Vagina (tissue), 2 donors: ENCODE data around the gene SCGB1D2. TPM values are rescaled to one million over a fixed set of nuclear protein-coding genes. Genes with fewer than 3 reads are reported as not detected.

ENCODE experiments used
- DNase-seq, 2 donors: peaks; one replicate each; pipeline ENCODE4 v3.0.0-alpha.2; 2017; ENCODE audit errors: extremely low spot score in 2 of 2
- H3K27ac ChIP-seq: fragments of 200-600 bp; sonication (generic); one replicate; pipeline ENCODE4 v1.5.1; 2019
- H3K27me3 ChIP-seq: fragments of 200-600 bp; sonication (generic); one replicate; pipeline ENCODE4 v1.5.1; 2019
- H3K36me3 ChIP-seq, 2 donors: fragments of 200-600 bp; sonication (generic); one replicate each; pipeline ENCODE4 v1.5.1; 2017 to 2019
- H3K4me1 ChIP-seq: fragments of 200-600 bp; sonication (generic); one replicate; pipeline ENCODE4 v1.5.1; 2019
- H3K4me3 ChIP-seq, 2 donors: fragments of 200-600 bp; sonication (generic); 1 replicate in 1 of 2; 2 replicates in 1 of 2; pipeline ENCODE4 v1.5.1; 2016 to 2019
- H3K9me3 ChIP-seq: fragments of 200-600 bp; sonication (generic); one replicate; pipeline ENCODE4 v1.5.1; 2019
- POLR2A ChIP-seq, 2 donors: fragments of 450-650 bp; IDR thresholded peaks; one replicate each; pipeline ENCODE4 v1.6.1; 2017; ENCODE audit warnings: antibody characterized with exemption in 2 of 2, mild to moderate bottlenecking in 2 of 2, moderate library complexity in 2 of 2
- POLR2AphosphoS5 ChIP-seq, 2 donors: sonication (generic); formaldehyde crosslinking; IDR thresholded peaks; one replicate each; pipeline ENCODE4 v1.9.0; 2017; ENCODE audit warnings: antibody characterized with exemption in 2 of 2, mild to moderate bottlenecking in 2 of 2, low read depth in 1 of 2; ENCODE audit not compliant: insufficient read depth in 1 of 2
- intact Hi-C: fragments of 100-400 bp; cut with DNase I; formaldehyde crosslinking; loops from one replicate; pipeline ENCODE4 v1.15.1; 2023
- total RNA-seq: library from RNA; depleted of rRNA; stranded (reverse); fragments of >200 nt; gene quantifications from one replicate; pipeline ENCODE4 v1.2.3, GENCODE V29; 2016
- TF ChIP-seq, protein P1 (sequence below), 3 experiments: fragments of 450-650 bp in 2 of 3; fragments of 200-600 bp in 1 of 3; sonication (generic) in 1 of 3; IDR thresholded peaks; one replicate each; pipeline ENCODE4 v1.5.1; 2017 to 2019; ENCODE audit warnings: antibody characterized with exemption in 3 of 3, mild to moderate bottlenecking in 2 of 3, moderate library complexity in 2 of 3

The SCGB1D2 gene
- total RNA-seq, 1 donor from 2014 or later, result not detected

DNA sequence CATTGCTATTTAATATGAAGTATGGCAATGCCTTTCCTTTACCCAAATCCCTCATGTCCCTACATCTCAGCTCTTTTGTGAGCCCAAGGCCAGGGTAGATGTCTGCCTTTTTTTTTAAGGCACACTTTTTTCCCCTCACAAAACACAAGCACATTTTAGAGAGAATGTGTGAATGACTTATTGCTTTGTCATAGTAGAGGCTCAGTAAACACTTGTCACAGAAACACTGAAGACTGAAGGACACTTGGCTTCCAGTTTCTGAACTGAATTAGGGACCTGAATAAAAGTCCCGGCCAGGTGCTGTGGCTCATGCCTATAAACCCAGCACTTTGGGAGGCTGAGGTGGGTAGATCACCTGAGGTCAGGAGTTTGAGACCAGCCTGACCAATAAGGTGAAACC is 25.0 kb downstream of the SCGB1D2 start:
- Histone ChIP-seq H3K9me3 (no peaks in the 10 kb centered on the region), H3K4me1 (no peaks in the 10 kb centered on the region), H3K27ac (no peak overlapping the region), H3K36me3 (no peaks in the 10 kb centered on the region), H3K27me3 (no peaks in the 10 kb centered on the region), H3K4me3 (no peak overlapping the region)
- no peak for TF ChIP-seq POLR2A (IDR thresholded peaks at IDR 0.05)
- TF ChIP-seq POLR2AphosphoS5 (IDR thresholded peaks at IDR 0.05; ENCODE audit: insufficient read depth in 1 of 2, low read depth in 1 of 2), result no peak
- TF ChIP-seq, protein P1, sequence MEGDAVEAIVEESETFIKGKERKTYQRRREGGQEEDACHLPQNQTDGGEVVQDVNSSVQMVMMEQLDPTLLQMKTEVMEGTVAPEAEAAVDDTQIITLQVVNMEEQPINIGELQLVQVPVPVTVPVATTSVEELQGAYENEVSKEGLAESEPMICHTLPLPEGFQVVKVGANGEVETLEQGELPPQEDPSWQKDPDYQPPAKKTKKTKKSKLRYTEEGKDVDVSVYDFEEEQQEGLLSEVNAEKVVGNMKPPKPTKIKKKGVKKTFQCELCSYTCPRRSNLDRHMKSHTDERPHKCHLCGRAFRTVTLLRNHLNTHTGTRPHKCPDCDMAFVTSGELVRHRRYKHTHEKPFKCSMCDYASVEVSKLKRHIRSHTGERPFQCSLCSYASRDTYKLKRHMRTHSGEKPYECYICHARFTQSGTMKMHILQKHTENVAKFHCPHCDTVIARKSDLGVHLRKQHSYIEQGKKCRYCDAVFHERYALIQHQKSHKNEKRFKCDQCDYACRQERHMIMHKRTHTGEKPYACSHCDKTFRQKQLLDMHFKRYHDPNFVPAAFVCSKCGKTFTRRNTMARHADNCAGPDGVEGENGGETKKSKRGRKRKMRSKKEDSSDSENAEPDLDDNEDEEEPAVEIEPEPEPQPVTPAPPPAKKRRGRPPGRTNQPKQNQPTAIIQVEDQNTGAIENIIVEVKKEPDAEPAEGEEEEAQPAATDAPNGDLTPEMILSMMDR (IDR thresholded peaks at IDR 0.05), result no peak
- DNase-seq, result no peak
- intact Hi-C loops, result no loop called here

DNA sequence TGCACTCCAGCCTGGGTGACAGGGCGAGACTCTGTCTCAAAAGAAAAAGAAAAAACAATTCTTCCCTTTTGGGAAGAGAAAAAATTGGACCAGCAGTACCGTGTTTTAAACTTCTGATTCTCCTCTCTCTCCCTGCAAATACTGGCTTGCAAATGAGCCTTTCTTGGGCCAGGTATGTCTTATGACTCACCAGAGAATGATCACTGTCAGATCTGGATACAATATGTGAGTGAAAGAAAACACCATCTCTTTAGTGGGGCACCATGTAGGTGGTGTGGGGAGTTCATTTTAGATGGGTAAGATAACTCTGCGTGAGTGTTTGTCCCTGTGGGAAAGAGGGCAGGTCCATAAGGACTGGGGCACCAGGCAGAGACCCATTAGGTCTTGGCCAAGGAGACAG is 25.5 kb downstream of the SCGB1D2 start:
- no peaks in the 10 kb centered on the region for H3K36me3 ChIP-seq
- TF ChIP-seq POLR2AphosphoS5 (IDR thresholded peaks at IDR 0.05; ENCODE audit: insufficient read depth in 1 of 2, low read depth in 1 of 2) (no peak), POLR2A (IDR thresholded peaks at IDR 0.05) (no peak)
- TF ChIP-seq, protein P1 (IDR thresholded peaks at IDR 0.05), result no peak
- intact Hi-C loops, result no loop called here
- no peak overlapping the region for H3K4me3 ChIP-seq
- no peak for DNase-seq
- H3K27ac ChIP-seq, result no peak overlapping the region
- H3K4me1 ChIP-seq, result no peaks in the 10 kb centered on the region
- H3K27me3 ChIP-seq, result no peaks in the 10 kb centered on the region
- no peaks in the 10 kb centered on the region for H3K9me3 ChIP-seq

DNA sequence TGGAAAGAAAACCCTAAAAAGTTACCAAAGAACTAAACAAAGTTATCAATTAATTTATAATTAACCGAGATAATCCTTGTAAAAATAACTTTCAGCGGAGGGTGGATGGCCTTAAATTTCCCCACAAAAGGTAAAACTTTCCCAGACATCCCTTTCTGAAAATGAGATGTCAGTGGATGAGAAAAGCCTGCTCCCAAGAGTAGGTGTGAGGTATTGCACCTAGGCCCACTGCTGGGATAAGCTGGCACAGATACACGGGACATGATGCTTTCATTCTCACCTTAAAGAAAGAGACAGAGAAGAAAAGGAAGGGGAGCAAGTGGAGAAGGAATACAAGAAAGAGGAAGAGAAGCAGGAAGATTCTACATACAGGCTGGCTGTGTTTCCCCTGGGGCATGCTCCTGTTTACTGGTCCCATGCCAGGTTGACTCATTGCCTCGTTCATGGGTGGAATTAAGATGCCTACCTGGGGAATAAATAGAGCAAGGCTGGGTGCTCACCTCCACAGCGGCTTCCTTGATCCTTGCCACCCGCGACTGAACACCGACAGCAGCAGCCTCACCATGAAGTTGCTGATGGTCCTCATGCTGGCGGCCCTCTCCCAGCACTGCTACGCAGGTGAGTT is 27.7 kb downstream of the SCGB1D2 start, which contains the start of gene SCGB2A2:
SCGB2A2 (plus strand) TSS at position 505 of the 625 bp plus-strand sequence; CDS start at position 564, 59 bp downstream.
- Histone ChIP-seq H3K27me3 (no peaks in the 10 kb centered on the region), H3K9me3 (no peaks in the 10 kb centered on the region), H3K4me1 (no peaks in the 10 kb centered on the region), H3K4me3 (no peak within 1 kb of the TSS), H3K27ac (no peak within 1 kb of the TSS), H3K36me3 (no peaks in the 10 kb centered on the region)
- intact Hi-C loops, result no loop called here
- DNase-seq, result no peak
- TF ChIP-seq, protein P1 (IDR thresholded peaks at IDR 0.05), result no peak
- TF ChIP-seq POLR2AphosphoS5 (IDR thresholded peaks at IDR 0.05; ENCODE audit: insufficient read depth in 1 of 2, low read depth in 1 of 2) (no peak), POLR2A (IDR thresholded peaks at IDR 0.05) (no peak)

DNA sequence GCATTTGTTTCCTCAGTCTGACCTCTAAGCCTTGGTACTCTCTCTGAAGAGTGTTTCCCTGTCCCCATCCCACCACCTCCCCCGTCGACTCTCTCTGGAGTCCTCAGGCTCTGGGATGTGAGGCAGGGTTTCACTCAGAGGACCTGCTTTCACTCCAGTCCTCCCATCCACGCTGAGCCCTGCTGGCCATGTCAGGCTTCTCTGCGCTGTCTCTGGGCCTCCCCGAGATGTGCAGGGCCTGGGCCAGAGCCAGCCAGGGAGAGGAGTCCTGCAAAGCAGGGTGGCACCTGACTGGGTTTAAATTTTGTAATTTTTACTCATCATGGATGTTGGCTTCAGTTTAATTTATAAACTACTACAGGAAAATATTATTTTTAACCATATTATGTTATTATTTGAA is 31.2 kb downstream of the SCGB1D2 start:
- Histone ChIP-seq H3K36me3 (no peaks in the 10 kb centered on the region), H3K4me1 (no peaks in the 10 kb centered on the region), H3K9me3 (no peaks in the 10 kb centered on the region), H3K27ac (no peak overlapping the region), H3K27me3 (no peaks in the 10 kb centered on the region), H3K4me3 (no peak overlapping the region)
- intact Hi-C loops, result no loop called here
- no peak for DNase-seq
- TF ChIP-seq POLR2AphosphoS5 (IDR thresholded peaks at IDR 0.05; ENCODE audit: insufficient read depth in 1 of 2, low read depth in 1 of 2) (no peak), POLR2A (IDR thresholded peaks at IDR 0.05) (no peak)
- TF ChIP-seq, protein P1 (IDR thresholded peaks at IDR 0.05), result no peak

DNA sequence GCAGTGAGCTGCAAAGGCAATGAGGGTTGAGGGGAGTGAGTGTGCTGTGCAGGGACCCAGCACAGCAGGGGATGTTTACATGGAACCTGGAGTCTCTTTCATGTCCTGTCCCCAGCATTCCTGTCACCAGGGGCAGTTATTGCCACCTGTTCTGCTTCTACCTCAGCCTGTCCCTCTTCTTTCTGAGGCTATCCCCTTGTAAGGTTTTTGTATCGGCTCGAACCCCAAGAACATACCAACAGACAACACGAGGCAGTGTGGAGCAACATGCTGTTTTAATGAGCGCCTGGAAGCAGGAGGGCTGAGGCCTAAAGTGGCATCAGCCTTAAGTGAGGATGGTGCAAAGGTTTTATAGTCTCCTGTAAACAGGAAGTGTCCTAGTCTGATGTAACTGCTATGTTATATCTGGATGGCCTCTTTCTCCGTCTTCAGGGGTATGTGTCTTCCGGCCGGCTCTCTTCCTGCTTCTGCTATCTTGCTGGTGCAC is 31.8 kb downstream of the SCGB1D2 start:
- Histone ChIP-seq H3K9me3 (no peaks in the 10 kb centered on the region), H3K4me3 (no peak overlapping the region), H3K27ac (no peak overlapping the region), H3K4me1 (no peaks in the 10 kb centered on the region), H3K27me3 (no peaks in the 10 kb centered on the region), H3K36me3 (no peaks in the 10 kb centered on the region)
- intact Hi-C loops, result no loop called here
- DNase-seq, result no peak
- TF ChIP-seq POLR2AphosphoS5 (IDR thresholded peaks at IDR 0.05; ENCODE audit: insufficient read depth in 1 of 2, low read depth in 1 of 2) (no peak), POLR2A (IDR thresholded peaks at IDR 0.05) (no peak)
- TF ChIP-seq, protein P1 (IDR thresholded peaks at IDR 0.05), result no peak
